IPS DF 6.9 (cell line): ENCODE data around the gene ARHGEF11.

ENCODE experiments used
- DNase-seq: peaks from one replicate; pipeline ENCODE4 v3.0.0-alpha.2; 2013; ENCODE audit warnings: low read depth, low spot score
- H3K27ac ChIP-seq: one replicate; pipeline ENCODE4 v1.5.1; 2013; ENCODE audit warnings: low read length, control low read depth
- H3K27me3 ChIP-seq: 2 replicates; pipeline ENCODE4 v1.6.1; 2013; ENCODE audit warnings: mild to moderate bottlenecking, low read length; ENCODE audit not compliant: control insufficient read depth, insufficient read depth
- H3K36me3 ChIP-seq: 2 replicates; pipeline ENCODE4 v1.6.1; 2013; ENCODE audit warnings: low read length; ENCODE audit not compliant: control insufficient read depth, insufficient read depth
- H3K4me1 ChIP-seq: 2 replicates; pipeline ENCODE4 v1.6.1; 2013; ENCODE audit warnings: low read length; ENCODE audit not compliant: control insufficient read depth, insufficient read depth
- H3K4me3 ChIP-seq: 2 replicates; pipeline ENCODE4 v1.5.1; 2013; ENCODE audit warnings: mild to moderate bottlenecking, low read length
- H3K9me3 ChIP-seq: 2 replicates; pipeline ENCODE4 v1.6.1; 2013; ENCODE audit warnings: low read length, inconsistent platforms; ENCODE audit not compliant: control insufficient read depth, insufficient read depth
- WGBS: extraction: QIAGEN DNeasy Blood & Tissue Kit; methylation state at CpG from one replicate; pipeline ENCODE4 v1.1.7; 2013; ENCODE audit warnings: mixed read lengths, missing lambda C conversion rate; ENCODE audit not compliant: insufficient read length, insufficient coverage; 5-methylcytosine and 5-hydroxymethylcytosine counted together

The ARHGEF11 gene

DNA sequence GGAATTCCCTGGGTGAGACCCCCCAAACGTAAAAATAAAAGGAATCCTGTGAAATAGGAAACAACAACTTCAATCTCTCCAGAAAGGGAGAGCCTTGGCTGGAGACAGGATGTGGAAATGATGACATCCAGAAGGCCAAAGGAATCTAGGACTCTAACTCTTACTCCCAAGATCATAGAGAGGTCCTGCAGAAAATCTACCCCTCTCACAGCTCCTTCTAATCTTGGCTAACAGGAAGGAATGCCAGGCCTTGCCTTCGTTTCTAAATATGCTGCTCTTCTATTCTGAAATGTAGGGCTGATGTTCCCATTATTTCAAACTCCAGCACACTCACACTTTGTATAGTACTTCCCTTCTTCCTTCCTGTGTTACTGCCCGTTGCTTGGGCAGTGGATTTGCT is 40.7 kb downstream of the ARHGEF11 start:
- Histone ChIP-seq H3K9me3 (no peaks in the 10 kb centered on the region), H3K27ac (no peak overlapping the region), H3K27me3 (no peaks in the 10 kb centered on the region), H3K4me3 (no peak overlapping the region), H3K4me1 (peaks cover 9% of the 10 kb centered on the region), H3K36me3 (no peaks in the 10 kb centered on the region)
- no CpG with 5 or more reads among the region's 3 CpGs for WGBS
- no peak for DNase-seq

DNA sequence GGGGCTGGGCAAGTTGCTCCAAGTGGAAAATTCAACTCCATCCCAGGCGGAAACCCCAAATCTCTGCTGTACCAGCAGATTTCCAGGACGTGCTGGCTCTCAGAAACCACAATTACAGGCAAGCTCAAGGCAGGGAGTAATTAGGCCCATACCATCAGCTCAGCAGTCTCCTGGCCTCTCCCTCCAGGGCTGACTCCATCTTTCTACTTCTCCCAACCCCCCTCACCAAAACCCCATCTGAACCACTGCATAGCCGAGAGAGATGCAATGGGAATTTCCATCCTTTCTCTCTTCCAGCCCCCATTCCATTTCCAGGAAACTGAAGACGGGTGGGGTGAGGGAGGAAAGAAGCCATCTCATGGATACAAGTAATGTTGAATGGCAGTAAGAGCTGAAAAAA is 41.2 kb downstream of the ARHGEF11 start:
- H3K4me1 ChIP-seq = peaks cover 9% of the 10 kb centered on the region
- no peak for DNase-seq
- H3K4me3 ChIP-seq = no peak overlapping the region
- no peak overlapping the region for H3K27ac ChIP-seq
- H3K36me3 ChIP-seq = no peaks in the 10 kb centered on the region
- H3K27me3 ChIP-seq = no peaks in the 10 kb centered on the region
- no CpG with 5 or more reads among the region's 4 CpGs for WGBS
- no peaks in the 10 kb centered on the region for H3K9me3 ChIP-seq

DNA sequence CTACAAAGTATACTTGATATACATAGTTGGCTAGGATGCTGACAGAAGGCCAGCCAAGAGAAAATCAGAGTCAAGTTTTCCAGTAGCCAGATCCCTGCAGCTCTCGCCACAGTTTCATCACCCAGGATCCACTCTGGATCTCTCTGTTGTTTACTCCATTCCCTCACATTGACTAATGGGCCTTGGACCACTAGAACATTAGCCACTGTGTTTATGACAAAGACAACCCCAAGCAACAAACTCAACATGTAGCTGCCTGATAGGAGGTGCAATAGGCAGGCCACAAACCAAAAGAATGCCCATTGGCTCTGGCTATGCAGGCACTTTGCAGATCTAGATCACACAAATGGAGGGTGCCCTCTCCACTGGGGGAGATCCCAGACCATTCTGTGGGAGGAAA is 44.2 kb downstream of the ARHGEF11 start:
- H3K4me1 ChIP-seq = peaks cover 9% of the 10 kb centered on the region
- H3K27ac ChIP-seq = no peak overlapping the region
- WGBS = no CpG with 5 or more reads among the region's 1 CpG
- DNase-seq = no peak
- H3K9me3 ChIP-seq = no peaks in the 10 kb centered on the region
- no peaks in the 10 kb centered on the region for H3K27me3 ChIP-seq
- no peak overlapping the region for H3K4me3 ChIP-seq
- H3K36me3 ChIP-seq = no peaks in the 10 kb centered on the region

DNA sequence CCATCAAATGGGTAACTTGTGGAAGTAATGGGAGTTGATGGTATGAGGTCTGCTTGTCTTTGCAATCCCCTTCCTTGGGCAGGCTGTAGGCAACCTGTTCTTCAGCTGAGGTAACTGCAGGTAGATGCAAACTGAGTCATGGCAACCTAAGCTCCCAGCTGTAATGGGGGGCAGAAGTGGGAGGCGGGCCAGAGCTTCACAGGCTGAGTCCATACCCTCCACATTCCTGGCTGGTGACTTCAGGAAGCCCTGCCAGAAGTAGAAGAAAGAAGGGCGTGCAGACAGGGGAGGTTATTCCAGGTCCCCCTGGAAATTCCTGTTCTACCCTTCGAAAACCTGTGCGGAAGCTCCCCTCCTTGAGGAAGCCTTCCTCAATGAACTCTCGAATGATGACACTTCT is 44.9 kb downstream of the ARHGEF11 start:
- Histone ChIP-seq H3K4me1 (peaks cover 9% of the 10 kb centered on the region), H3K9me3 (no peaks in the 10 kb centered on the region), H3K27ac (no peak overlapping the region), H3K36me3 (no peaks in the 10 kb centered on the region), H3K27me3 (no peaks in the 10 kb centered on the region), H3K4me3 (no peak overlapping the region)
- no peak for DNase-seq
- no CpG with 5 or more reads among the region's 5 CpGs for WGBS

DNA sequence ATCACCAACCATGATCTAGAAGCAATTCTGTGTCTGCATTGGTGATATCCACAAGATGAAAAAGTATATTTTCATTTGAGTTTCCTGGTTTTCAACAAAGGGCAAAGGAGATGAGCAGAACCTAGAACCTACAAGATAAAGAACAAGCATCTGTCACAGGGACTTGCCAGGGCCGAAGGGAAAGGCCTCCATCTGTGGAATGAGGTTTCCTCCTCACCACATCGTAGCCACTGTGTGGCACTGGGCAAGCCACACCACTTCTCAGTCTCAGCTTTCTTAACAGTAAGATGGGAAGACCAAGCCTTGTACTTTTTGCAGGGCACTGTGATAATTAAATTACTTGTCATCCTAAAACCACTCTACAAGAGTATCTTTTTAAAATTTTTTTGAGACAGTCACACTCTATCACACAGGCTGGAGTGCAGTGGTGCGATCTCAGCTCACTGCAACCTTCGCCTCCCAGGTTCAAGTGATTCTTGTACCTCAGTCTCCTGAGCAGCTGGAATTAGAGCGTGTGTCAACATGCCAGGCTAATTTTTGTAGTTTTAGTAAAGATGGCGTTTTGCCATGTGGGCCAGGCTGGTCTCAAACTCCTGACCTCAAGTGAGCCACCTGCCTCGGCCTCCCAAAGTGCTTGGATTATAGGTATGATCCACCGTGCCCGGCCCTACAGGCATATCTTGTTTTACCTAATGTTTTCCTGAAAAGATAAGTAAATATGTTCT is 45.8 kb downstream of the ARHGEF11 start:
- no CpG with 5 or more reads among the region's 9 CpGs for WGBS
- DNase-seq = no peak
- H3K27me3 ChIP-seq = no peaks in the 10 kb centered on the region
- no peak overlapping the region for H3K27ac ChIP-seq
- H3K9me3 ChIP-seq = no peaks in the 10 kb centered on the region
- no peak overlapping the region for H3K4me3 ChIP-seq
- H3K36me3 ChIP-seq = no peaks in the 10 kb centered on the region
- peaks cover 6% of the 10 kb centered on the region for H3K4me1 ChIP-seq

DNA sequence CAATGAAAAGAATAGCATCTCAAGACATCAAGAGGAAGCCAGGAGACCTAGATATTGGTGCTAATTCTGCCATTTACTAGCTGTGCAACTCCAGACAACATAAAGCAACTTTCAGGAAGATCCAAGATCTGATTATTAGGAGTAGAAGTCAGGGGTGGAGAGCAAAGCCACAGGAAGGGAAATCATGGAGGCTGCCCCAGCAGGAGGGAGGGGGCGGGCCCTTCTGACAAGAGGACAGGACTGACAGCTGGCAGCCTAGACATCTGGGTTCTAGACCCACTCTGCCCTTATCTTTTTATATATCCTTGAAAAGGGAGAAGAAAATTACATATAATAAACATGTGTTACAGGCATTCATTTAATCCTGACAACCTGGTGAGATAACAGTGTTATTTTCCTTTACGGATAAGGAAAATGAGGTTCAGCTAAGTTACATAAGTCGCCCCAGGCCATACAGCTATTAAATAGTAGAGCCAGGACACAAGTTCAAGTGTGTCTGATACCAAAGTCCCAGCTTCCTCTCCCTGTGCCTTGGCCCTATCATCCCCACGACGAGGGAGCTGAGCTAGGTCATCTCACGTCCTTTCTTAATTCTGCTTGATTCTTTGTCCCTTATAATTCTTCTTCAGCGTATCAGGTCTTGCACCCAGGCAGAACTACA is 46.6 kb downstream of the ARHGEF11 start:
- DNase-seq = no peak
- WGBS = no CpG with 5 or more reads among the region's 7 CpGs
- H3K4me1 ChIP-seq = peaks cover 3% of the 10 kb centered on the region
- H3K9me3 ChIP-seq = no peaks in the 10 kb centered on the region
- no peak overlapping the region for H3K4me3 ChIP-seq
- H3K27me3 ChIP-seq = no peaks in the 10 kb centered on the region
- no peak overlapping the region for H3K27ac ChIP-seq
- no peaks in the 10 kb centered on the region for H3K36me3 ChIP-seq

DNA sequence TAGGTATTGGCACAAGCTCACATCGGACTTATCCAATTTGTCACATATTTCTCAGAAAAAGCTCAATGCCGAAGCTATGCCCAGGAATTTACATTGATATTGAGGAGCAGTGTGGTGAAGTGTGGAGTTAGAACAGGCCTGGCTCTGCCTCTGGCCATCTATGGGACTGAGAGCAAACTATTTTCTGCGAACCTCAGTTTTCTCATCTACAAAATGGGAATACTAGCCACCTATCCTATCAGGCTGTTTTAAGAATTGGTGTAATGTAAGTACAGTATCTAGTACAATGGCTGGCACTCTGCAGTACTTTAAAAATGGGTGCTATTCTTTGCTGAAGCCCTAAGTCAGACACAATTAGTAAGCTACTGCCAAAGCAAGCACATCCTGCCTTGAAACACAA is 47.2 kb downstream of the ARHGEF11 start:
- WGBS = no CpG with 5 or more reads among the region's 3 CpGs
- Histone ChIP-seq H3K4me3 (no peak overlapping the region), H3K4me1 (no peaks in the 10 kb centered on the region; the same call in 1 of the 2 replicates), H3K27ac (no peak overlapping the region), H3K27me3 (no peaks in the 10 kb centered on the region), H3K36me3 (no peaks in the 10 kb centered on the region), H3K9me3 (no peaks in the 10 kb centered on the region)
- no peak for DNase-seq

DNA sequence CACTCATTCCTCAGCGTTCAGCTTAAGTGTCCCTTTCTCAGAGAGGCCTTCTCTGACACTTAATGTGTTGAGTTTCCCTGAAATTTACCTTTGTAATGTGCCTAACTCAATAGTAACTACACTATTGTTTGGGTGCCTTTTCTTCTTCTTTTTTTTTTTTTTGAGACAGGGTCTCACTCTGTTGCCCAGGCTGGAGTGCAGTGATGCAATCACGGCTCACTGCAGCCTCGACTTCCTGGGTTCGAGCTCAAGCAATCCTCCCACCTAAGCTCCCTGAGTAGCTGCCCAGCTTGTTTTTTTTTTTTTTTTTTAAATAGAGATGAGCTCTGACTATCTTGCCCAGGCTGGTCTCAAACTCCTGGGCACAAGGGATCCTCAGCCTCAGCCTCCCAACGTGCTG is 50.1 kb downstream of the ARHGEF11 start:
- Histone ChIP-seq H3K9me3 (no peaks in the 10 kb centered on the region), H3K36me3 (no peaks in the 10 kb centered on the region; the same call in 1 of the 2 replicates), H3K4me1 (0 out of 2 replicates have a peak, but pooled peaks cover 2% of the 10 kb centered on the region), H3K4me3 (no peak overlapping the region), H3K27ac (no peak overlapping the region), H3K27me3 (no peaks in the 10 kb centered on the region)
- no CpG with 5 or more reads among the region's 5 CpGs for WGBS
- DNase-seq = no peak

DNA sequence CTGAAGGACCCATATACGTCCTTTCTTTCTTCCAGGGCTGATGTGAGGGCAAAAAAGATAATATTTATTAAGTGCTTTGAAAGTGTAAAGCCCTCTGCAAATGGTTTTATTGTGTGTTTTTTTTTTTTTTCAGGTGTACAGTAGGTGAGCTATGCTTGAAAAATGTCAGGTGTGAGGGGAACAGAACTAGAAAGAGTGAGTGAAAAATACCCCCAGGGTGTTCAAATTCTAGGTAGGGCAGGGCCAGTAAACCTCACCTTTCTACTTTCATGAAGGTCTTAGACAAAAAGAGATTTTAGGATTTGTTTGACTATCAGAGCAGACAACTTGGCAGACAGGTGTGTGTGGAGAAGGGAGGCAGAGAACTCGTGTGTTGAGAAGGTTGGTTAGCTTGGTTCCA is 51.3 kb downstream of the ARHGEF11 start:
- H3K27ac ChIP-seq = no peak overlapping the region
- H3K36me3 ChIP-seq = no peaks in the 10 kb centered on the region; the same call in 1 of the 2 replicates
- no peak for DNase-seq
- WGBS = no CpG with 5 or more reads among the region's 2 CpGs
- H3K27me3 ChIP-seq = no peaks in the 10 kb centered on the region
- H3K4me3 ChIP-seq = no peak overlapping the region
- H3K9me3 ChIP-seq = no peaks in the 10 kb centered on the region
- H3K4me1 ChIP-seq = 0 out of 2 replicates have a peak, but pooled peaks cover 2% of the 10 kb centered on the region

DNA sequence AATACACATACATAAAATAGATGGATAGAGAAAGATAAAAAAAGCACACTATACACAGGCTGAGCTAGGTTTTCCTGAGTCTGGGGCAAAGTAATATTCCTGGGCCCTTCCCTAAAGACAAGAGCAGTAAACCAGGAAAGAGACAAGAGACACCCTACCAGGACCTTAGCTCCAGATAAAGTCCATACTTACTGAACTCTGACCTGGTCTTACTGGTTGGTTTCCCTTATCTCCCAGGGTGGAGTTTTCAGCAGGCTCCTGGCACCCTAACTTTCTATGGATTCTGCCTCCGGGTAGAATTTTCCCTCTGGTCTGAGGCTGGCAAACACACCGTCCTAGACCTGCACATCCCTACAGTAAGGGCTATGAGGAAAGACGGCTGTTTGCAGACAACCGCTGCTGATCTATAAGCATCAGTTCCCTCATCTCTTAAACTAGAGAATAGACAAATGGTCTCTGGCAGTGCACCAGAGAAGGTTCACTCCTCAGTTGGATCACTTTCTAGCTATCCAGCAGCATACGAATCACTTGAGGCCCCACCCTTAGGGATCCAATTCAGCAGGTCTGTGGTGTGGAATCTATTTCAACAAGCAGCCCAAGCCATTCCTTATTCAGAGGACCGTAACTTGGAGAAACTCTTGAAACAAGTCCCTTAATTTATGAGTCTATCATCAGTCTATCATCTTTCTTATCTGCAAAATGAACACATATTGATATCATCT is 52.0 kb downstream of the ARHGEF11 start:
- H3K9me3 ChIP-seq = no peaks in the 10 kb centered on the region
- no peak for DNase-seq
- no CpG with 5 or more reads among the region's 6 CpGs for WGBS
- no peak overlapping the region for H3K27ac ChIP-seq
- no peaks in the 10 kb centered on the region; the same call in 1 of the 2 replicates for H3K36me3 ChIP-seq
- no peak overlapping the region for H3K4me3 ChIP-seq
- 0 out of 2 replicates have a peak, but pooled peaks cover 2% of the 10 kb centered on the region for H3K4me1 ChIP-seq
- H3K27me3 ChIP-seq = no peaks in the 10 kb centered on the region
